Esophagus muscularis mucosa (tissue), 4 donors: ENCODE measurements around the gene XDH. TPM values are rescaled to one million over a fixed set of nuclear protein-coding genes. Genes with fewer than 3 reads are reported as not detected.

Experiments used
- DNase-seq: peaks from one replicate; pipeline ENCODE4 v3.0.0-alpha.2; 2017; ENCODE audit errors: extremely low spot score
- H3K27ac ChIP-seq, 4 donors: fragments of 200-600 bp; sonication (generic); replicated peaks in 1 of 4; 1 replicate in 3 of 4; 2 replicates in 1 of 4; pipeline ENCODE4 v1.5.1; 2016 to 2019; ENCODE audit warnings: mild to moderate bottlenecking in 1 of 4
- H3K27me3 ChIP-seq, 4 donors: fragments of 200-600 bp; sonication (generic); one replicate each; pipeline versions ENCODE4 v1.5.1 to v1.6.0; 2016 to 2019
- H3K36me3 ChIP-seq, 4 donors: fragments of 200-600 bp; sonication (generic); one replicate each; pipeline ENCODE4 v1.5.1; 2016 to 2019
- H3K4me1 ChIP-seq, 4 donors: fragments of 200-600 bp; sonication (generic); one replicate each; pipeline ENCODE4 v1.5.1; 2016 to 2019
- H3K4me3 ChIP-seq, 4 donors: fragments of 200-600 bp; sonication (generic); 1 replicate in 2 of 4; 2 replicates in 2 of 4; pipeline ENCODE4 v1.5.1; 2016 to 2019; ENCODE audit warnings: mild to moderate bottlenecking in 4 of 4, moderate library complexity in 1 of 4
- H3K9me3 ChIP-seq, 4 donors: fragments of 200-600 bp; sonication (generic); 1 replicate in 3 of 4; 2 replicates in 1 of 4; pipeline ENCODE4 v1.5.1; 2016 to 2019
- CTCF ChIP-seq, 3 experiments: fragments of 200-600 bp in 2 of 3; fragments of 450-650 bp in 1 of 3; sonication (generic) in 2 of 3; IDR thresholded peaks; one replicate each; pipeline ENCODE4 v1.5.1; 2017 to 2019; ENCODE audit warnings: antibody characterized with exemption in 3 of 3, mild to moderate bottlenecking in 2 of 3, moderate library complexity in 1 of 3
- EP300 ChIP-seq: sonication (generic); formaldehyde crosslinking; IDR thresholded peaks from one replicate; pipeline ENCODE4 v1.6.1; 2017; ENCODE audit warnings: antibody characterized with exemption
- POLR2A ChIP-seq: fragments of 450-650 bp; IDR thresholded peaks from one replicate; pipeline ENCODE4 v1.6.1; 2017; ENCODE audit warnings: antibody characterized with exemption, moderate library complexity, mild to moderate bottlenecking, low read depth
- POLR2AphosphoS5 ChIP-seq, 2 donors: sonication (generic); formaldehyde crosslinking; IDR thresholded peaks; one replicate each; pipeline ENCODE4 v1.6.1; 2017; ENCODE audit warnings: antibody characterized with exemption in 2 of 2
- WGBS: methylation state at CpG from one replicate; pipeline ENCODE4 v1.1.5; 2018; 5-methylcytosine and 5-hydroxymethylcytosine counted together
- intact Hi-C: fragments of 100-400 bp; cut with DNase I; formaldehyde crosslinking; loops from one replicate; pipeline ENCODE4 v1.15.1; 2023
- total RNA-seq, 4 donors: library from RNA; depleted of rRNA; stranded (reverse); fragments of >200 nt; gene quantifications; one replicate each; pipeline versions ENCODE4 v1.1.0 to v1.2.1, GENCODE V29; 2016

Gene XDH
- total RNA-seq, 4 donors from 2014 or later, result 0.17 TPM; not detected in 3

DNA sequence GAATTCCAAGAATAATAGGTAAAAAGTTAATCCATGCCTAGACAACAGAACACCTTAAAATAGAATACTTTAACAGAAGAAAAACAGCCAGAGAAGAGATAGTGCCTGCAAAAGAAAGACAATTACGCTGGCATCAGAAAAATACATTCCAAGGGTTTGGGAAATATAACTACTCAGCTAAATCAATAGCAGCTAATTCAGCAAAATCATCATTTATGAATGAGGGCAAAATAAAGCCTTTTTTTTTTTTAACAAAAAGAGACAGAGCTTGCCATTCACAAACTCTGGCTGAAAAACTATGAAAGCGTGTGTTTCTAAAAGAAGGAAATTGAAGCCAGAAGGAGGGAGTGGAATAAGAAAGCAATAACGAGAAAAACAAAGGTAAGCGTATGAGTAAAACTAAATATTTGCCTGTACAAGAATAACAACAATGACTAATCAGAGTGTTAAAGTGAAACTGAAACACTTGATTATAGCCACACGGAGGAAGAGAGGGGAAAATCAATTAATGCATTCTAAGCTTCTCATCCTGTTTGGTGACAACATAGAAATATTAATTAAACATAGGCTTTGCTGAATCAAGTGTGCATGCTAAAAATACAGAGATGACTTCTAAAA lies 90.4 kb downstream of the XDH start:
- intact Hi-C loops, result no loop called here
- WGBS, result 50% methylated on average over 5 of the region's 5 CpGs
- peaks cover 16 to 20% (median 19%) of the 10 kb centered on the region in 4 donors for H3K4me1 ChIP-seq
- no peak overlapping the region for H3K27ac ChIP-seq
- TF ChIP-seq POLR2AphosphoS5 (IDR thresholded peaks at IDR 0.05) (no peak), EP300 (no peak), CTCF (IDR thresholded peaks at IDR 0.05) (no peak), POLR2A (no peak)
- no peaks in the 10 kb centered on the region for H3K36me3 ChIP-seq
- H3K9me3 ChIP-seq, result no peaks in the 10 kb centered on the region
- H3K27me3 ChIP-seq, result no peaks in the 10 kb centered on the region
- H3K4me3 ChIP-seq, result peak overlapping the region; percentile 14 to 36 (median 26)
- DNase-seq, result no peak

- H3K4me3 ChIP-seq, result no peak overlapping the region
- H3K4me1 ChIP-seq, result peaks cover 18 to 31% (median 22%) of the 10 kb centered on the region in 4 donors
- H3K27ac ChIP-seq, result no peak overlapping the region
- no peaks in the 10 kb centered on the region for H3K9me3 ChIP-seq
- TF ChIP-seq CTCF (IDR thresholded peaks at IDR 0.05) (no peak), POLR2AphosphoS5 (IDR thresholded peaks at IDR 0.05) (no peak), POLR2A (no peak), EP300 (no peak)
- intact Hi-C loops, result no loop called here
- no peak for DNase-seq
- 64% methylated on average over 1 of the region's 1 CpG for WGBS
- no peaks in the 10 kb centered on the region for H3K27me3 ChIP-seq
- no peaks in the 10 kb centered on the region for H3K36me3 ChIP-seq
Observed at GRCh38 chr2:31322371-31322770, 92.2 kb downstream of the XDH start.

GRCh38 chr2:31319406-31320175 lies 95.0 kb downstream of the XDH start:
- no peaks in the 10 kb centered on the region for H3K36me3 ChIP-seq
- DNase-seq, result no peak
- H3K27ac ChIP-seq, result peak overlapping the region in 3 of 4 donors; percentile 2 to 53 (median 29)
- H3K27me3 ChIP-seq, result no peaks in the 10 kb centered on the region
- no peak overlapping the region for H3K4me3 ChIP-seq
- TF ChIP-seq EP300 (no peak), POLR2AphosphoS5 (IDR thresholded peaks at IDR 0.05) (peak in 1 of 2 donors; percentile 34), CTCF (IDR thresholded peaks at IDR 0.05) (no peak)
- H3K4me1 ChIP-seq, result peaks cover 14 to 31% (median 22%) of the 10 kb centered on the region in 4 donors
- 53% methylated on average over 6 of the region's 6 CpGs for WGBS
- intact Hi-C loops, result no loop called here
- H3K9me3 ChIP-seq, result no peaks in the 10 kb centered on the region

DNA sequence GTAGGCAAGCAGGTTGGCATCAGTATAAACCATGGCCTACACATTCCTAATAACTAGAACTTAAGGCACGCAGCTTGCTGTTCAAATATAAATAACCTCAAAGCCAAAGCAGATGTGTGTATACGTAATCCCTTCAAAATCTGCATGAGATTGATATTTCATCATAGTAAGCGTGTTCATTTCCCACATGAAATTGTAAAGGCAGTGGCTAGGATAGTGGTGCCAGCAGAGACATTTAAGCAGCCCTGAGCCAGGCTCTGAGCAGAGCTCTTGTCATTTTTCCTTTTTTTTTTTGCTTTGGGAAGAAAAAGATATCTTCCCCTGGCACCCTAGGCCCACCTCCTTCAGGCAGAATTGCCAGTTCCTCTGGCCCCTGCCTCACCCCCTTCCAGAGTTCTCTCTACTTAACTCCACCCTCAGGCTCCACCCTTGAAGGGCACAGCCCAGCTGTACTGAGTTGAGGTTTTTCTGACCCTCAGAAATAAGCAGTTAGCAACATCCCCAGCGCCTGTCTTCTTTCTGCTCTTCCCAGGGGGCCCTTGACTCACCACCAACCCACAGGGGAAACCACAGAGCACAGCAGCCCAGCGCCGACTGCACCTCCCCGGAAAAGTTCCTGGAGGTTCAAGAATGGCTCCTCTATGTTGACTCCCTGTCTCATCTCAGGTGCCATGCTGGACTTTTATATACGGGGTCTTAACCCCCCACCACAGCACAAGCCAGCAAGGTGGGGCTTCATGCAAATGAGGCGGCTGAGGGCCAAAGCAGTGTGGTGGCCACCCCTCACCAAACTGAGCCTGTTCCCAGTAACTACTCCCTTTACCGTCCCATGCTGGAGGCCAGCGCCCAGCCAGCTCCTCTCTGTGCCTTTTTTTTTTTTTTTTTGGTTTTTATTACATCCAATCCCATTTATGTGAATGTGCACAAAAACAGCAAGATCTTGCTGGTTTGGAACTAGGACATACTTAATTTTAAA lies 95.9 kb downstream of the XDH start:
- H3K4me3 ChIP-seq, result no peak overlapping the region
- intact Hi-C loops, result no loop called here
- WGBS, result 86% methylated on average over 11 of the region's 11 CpGs
- H3K36me3 ChIP-seq, result no peaks in the 10 kb centered on the region
- H3K9me3 ChIP-seq, result no peaks in the 10 kb centered on the region
- TF ChIP-seq POLR2A (no peak), POLR2AphosphoS5 (IDR thresholded peaks at IDR 0.05) (no peak), EP300 (no peak), CTCF (IDR thresholded peaks at IDR 0.05) (no peak)
- no peak for DNase-seq
- no peaks in the 10 kb centered on the region for H3K27me3 ChIP-seq
- H3K27ac ChIP-seq, result peak overlapping the region; percentile 2 to 53 (median 26)
- peaks cover 11 to 31% (median 22%) of the 10 kb centered on the region in 4 donors for H3K4me1 ChIP-seq
